ENCODE measurements around the gene PCK1. TPM values are rescaled to one million over a fixed set of nuclear protein-coding genes. Genes with fewer than 3 reads are reported as not detected.

PCK1 gene
- total RNA-seq, 1 experiment from 2014 or later, result not detected

- DNase-seq, result no peak
- ChIA-PET CTCF (no interaction called here), POLR2A (ENCODE audit: unreplicated experiment) (no interaction called here)
- Histone ChIP-seq H3K9me3 (ENCODE audit: insufficient read depth, low read depth) (no peaks in the 10 kb centered on the region), H2AFZ (no peak overlapping the region), H3F3A (ENCODE audit: insufficient read depth, low read depth) (no peaks in the 10 kb centered on the region), H3K27me3 (ENCODE audit: insufficient read depth, low read depth) (peaks cover 98% of the 10 kb centered on the region), H3K9me2 (ENCODE audit: insufficient read depth) (no peaks in the 10 kb centered on the region), H4K20me1 (ENCODE audit: insufficient read depth) (no peaks in the 10 kb centered on the region), H3K4me3 (no peak overlapping the region), H3K4me1 (replicated peaks; ENCODE audit: insufficient read depth) (no peaks in the 10 kb centered on the region), H3K4me2 (no peak overlapping the region), H3K36me3 (ENCODE audit: low read depth) (no peaks in the 10 kb centered on the region), H3K79me2 (ENCODE audit: low read depth) (no peaks in the 10 kb centered on the region), H3K27ac (no peak overlapping the region)
- TF ChIP-seq EZH2 (IDR thresholded peaks at IDR 0.05; ENCODE audit: low read depth) (no peak), CTCF (conservative IDR thresholded peaks at IDR 0.05) (no peak)
- BruUV-seq (replicated peaks), result no TSS peak
- intact Hi-C loops (cut with micrococcal nuclease; ENCODE audit: unreplicated experiment), result no loop called here
Observed at GRCh38 chr20:57566399-57566798, 5.5 kb downstream of the PCK1 start.

- intact Hi-C loops (cut with micrococcal nuclease; ENCODE audit: unreplicated experiment), result no loop called here
- TF ChIP-seq CTCF (conservative IDR thresholded peaks at IDR 0.05) (no peak), EZH2 (IDR thresholded peaks at IDR 0.05; ENCODE audit: low read depth) (no peak)
- Histone ChIP-seq H3K27me3 (ENCODE audit: insufficient read depth, low read depth) (peaks cover 98% of the 10 kb centered on the region), H3K36me3 (ENCODE audit: low read depth) (no peaks in the 10 kb centered on the region), H2AFZ (no peak overlapping the region), H3K79me2 (ENCODE audit: low read depth) (no peaks in the 10 kb centered on the region), H3K9me2 (ENCODE audit: insufficient read depth) (no peaks in the 10 kb centered on the region), H3K27ac (no peak overlapping the region), H4K20me1 (ENCODE audit: insufficient read depth) (no peaks in the 10 kb centered on the region), H3K4me1 (replicated peaks; ENCODE audit: insufficient read depth) (no peaks in the 10 kb centered on the region), H3K4me3 (no peak overlapping the region), H3K4me2 (no peak overlapping the region), H3F3A (ENCODE audit: insufficient read depth, low read depth) (no peaks in the 10 kb centered on the region), H3K9me3 (ENCODE audit: insufficient read depth, low read depth) (no peaks in the 10 kb centered on the region)
- CTCF ChIA-PET, result no interaction called here
- no TSS peak for BruUV-seq (replicated peaks)
- POLR2A ChIA-PET (ENCODE audit: unreplicated experiment), result no interaction called here
- no peak for DNase-seq
Observed at GRCh38 chr20:57566803-57567459, 6.0 kb downstream of the PCK1 start.

GRCh38 chr20:57567471-57568079 lies 6.7 kb downstream of the PCK1 start:
- BruUV-seq (replicated peaks), result no TSS peak
- H3K27me3 ChIP-seq (ENCODE audit: insufficient read depth, low read depth), result peaks cover 98% of the 10 kb centered on the region
- TF ChIP-seq CTCF (conservative IDR thresholded peaks at IDR 0.05) (no peak), EZH2 (IDR thresholded peaks at IDR 0.05; ENCODE audit: low read depth) (no peak)

More at GRCh38 chr20:57567471-57568079, 6.7 kb downstream of the PCK1 start:
- Histone ChIP-seq H3K9me3 (ENCODE audit: insufficient read depth, low read depth) (no peaks in the 10 kb centered on the region), H3K79me2 (ENCODE audit: low read depth) (no peaks in the 10 kb centered on the region), H3K4me2 (no peak overlapping the region), H3K4me3 (no peak overlapping the region), H3K4me1 (replicated peaks; ENCODE audit: insufficient read depth) (no peaks in the 10 kb centered on the region), H3K9me2 (ENCODE audit: insufficient read depth) (no peaks in the 10 kb centered on the region), H3F3A (ENCODE audit: insufficient read depth, low read depth) (no peaks in the 10 kb centered on the region), H3K36me3 (ENCODE audit: low read depth) (no peaks in the 10 kb centered on the region), H2AFZ (no peak overlapping the region), H4K20me1 (ENCODE audit: insufficient read depth) (no peaks in the 10 kb centered on the region; the same call in 1 of the 2 replicates), H3K27ac (no peak overlapping the region)
- no peak for DNase-seq
- ChIA-PET POLR2A (ENCODE audit: unreplicated experiment) (no interaction called here), CTCF (no interaction called here)
- intact Hi-C loops (cut with micrococcal nuclease; ENCODE audit: unreplicated experiment), result no loop called here

Data from PC-9 (cell line).